ENCODE results near the gene NDUFS6.

The NDUFS6 gene

GRCh38 chr5:1801222-1801966 lies at the start of gene NDUFS6:
Gene NDUFS6, plus strand, starts transcription at chr5:1801407. Its CDS starts 11 bp downstream, at chr5:1801418.
- TF ChIP-seq ZNF274 (IDR thresholded peaks at IDR 0.05; ENCODE audit: low read depth, low read length), result no peak
- H3K4me3 ChIP-seq (ENCODE audit: low read length), result peak within 1 kb of the TSS; percentile 96

GRCh38 chr5:1751864-1752822 lies 49.1 kb upstream of the NDUFS6 start:
- H3K4me3 ChIP-seq (ENCODE audit: low read length), result no peak overlapping the region
- no peak for TF ChIP-seq ZNF274 (IDR thresholded peaks at IDR 0.05; ENCODE audit: low read depth, low read length)

- TF ChIP-seq ZNF274 (IDR thresholded peaks at IDR 0.05; ENCODE audit: low read depth, low read length), result no peak
- no peak overlapping the region for H3K4me3 ChIP-seq (ENCODE audit: low read length)
Observed at GRCh38 chr5:1752881-1753280, 48.3 kb upstream of the NDUFS6 start.

GRCh38 chr5:1753490-1753889 lies 47.7 kb upstream of the NDUFS6 start:
- no peak for TF ChIP-seq ZNF274 (IDR thresholded peaks at IDR 0.05; ENCODE audit: low read depth, low read length)
- no peak overlapping the region for H3K4me3 ChIP-seq (ENCODE audit: low read length)

GRCh38 chr5:1754531-1755220 lies 46.5 kb upstream of the NDUFS6 start:
- no peak for TF ChIP-seq ZNF274 (IDR thresholded peaks at IDR 0.05; ENCODE audit: low read depth, low read length)
- H3K4me3 ChIP-seq (ENCODE audit: low read length), result no peak overlapping the region

- no peak for TF ChIP-seq ZNF274 (IDR thresholded peaks at IDR 0.05; ENCODE audit: low read depth, low read length)
Observed at GRCh38 chr5:1755321-1755949, 45.8 kb upstream of the NDUFS6 start.

GRCh38 chr5:1756481-1756880 lies 44.7 kb upstream of the NDUFS6 start:
- H3K4me3 ChIP-seq (ENCODE audit: low read length), result no peak overlapping the region
- TF ChIP-seq ZNF274 (IDR thresholded peaks at IDR 0.05; ENCODE audit: low read depth, low read length), result no peak

More at GRCh38 chr5:1755321-1755949, 45.8 kb upstream of the NDUFS6 start:
- no peak overlapping the region for H3K4me3 ChIP-seq (ENCODE audit: low read length)

- TF ChIP-seq ZNF274 (IDR thresholded peaks at IDR 0.05; ENCODE audit: low read depth, low read length), result no peak
- H3K4me3 ChIP-seq (ENCODE audit: low read length), result no peak overlapping the region
Observed at GRCh38 chr5:1757511-1757910, 43.7 kb upstream of the NDUFS6 start.

- H3K4me3 ChIP-seq (ENCODE audit: low read length), result no peak overlapping the region
- TF ChIP-seq ZNF274 (IDR thresholded peaks at IDR 0.05; ENCODE audit: low read depth, low read length), result no peak
Observed at GRCh38 chr5:1758574-1758973, 42.6 kb upstream of the NDUFS6 start.

- TF ChIP-seq ZNF274 (IDR thresholded peaks at IDR 0.05; ENCODE audit: low read depth, low read length), result no peak
Observed at GRCh38 chr5:1759378-1759970, 41.7 kb upstream of the NDUFS6 start.

GRCh38 chr5:1760231-1760630 lies 41.0 kb upstream of the NDUFS6 start:
- no peak for TF ChIP-seq ZNF274 (IDR thresholded peaks at IDR 0.05; ENCODE audit: low read depth, low read length)
- H3K4me3 ChIP-seq (ENCODE audit: low read length), result no peak overlapping the region

More at GRCh38 chr5:1759378-1759970, 41.7 kb upstream of the NDUFS6 start:
- no peak overlapping the region for H3K4me3 ChIP-seq (ENCODE audit: low read length)

- H3K4me3 ChIP-seq (ENCODE audit: low read length), result no peak overlapping the region
- TF ChIP-seq ZNF274 (IDR thresholded peaks at IDR 0.05; ENCODE audit: low read depth, low read length), result no peak
Observed at GRCh38 chr5:1760656-1761452, 40.4 kb upstream of the NDUFS6 start.

GRCh38 chr5:1761453-1761755 lies 39.8 kb upstream of the NDUFS6 start:
- H3K4me3 ChIP-seq (ENCODE audit: low read length), result no peak overlapping the region
- no peak for TF ChIP-seq ZNF274 (IDR thresholded peaks at IDR 0.05; ENCODE audit: low read depth, low read length)

Measured in GM08714 (cell line).